K562 treated with DMSO at 1 percent for 12 hours (cell line): ENCODE results near the gene FECH. TPM values are rescaled to one million over a fixed set of nuclear protein-coding genes. Genes with fewer than 3 reads are reported as not detected.

Experiments
- total RNA-seq: library from RNA; unstranded; fragments of 300-600 nt; gene quantifications from 2 replicates; pipeline ENCODE4 v1.2.3, GENCODE V29; 2022; ENCODE audit not compliant: insufficient read depth

Gene FECH, protein sequence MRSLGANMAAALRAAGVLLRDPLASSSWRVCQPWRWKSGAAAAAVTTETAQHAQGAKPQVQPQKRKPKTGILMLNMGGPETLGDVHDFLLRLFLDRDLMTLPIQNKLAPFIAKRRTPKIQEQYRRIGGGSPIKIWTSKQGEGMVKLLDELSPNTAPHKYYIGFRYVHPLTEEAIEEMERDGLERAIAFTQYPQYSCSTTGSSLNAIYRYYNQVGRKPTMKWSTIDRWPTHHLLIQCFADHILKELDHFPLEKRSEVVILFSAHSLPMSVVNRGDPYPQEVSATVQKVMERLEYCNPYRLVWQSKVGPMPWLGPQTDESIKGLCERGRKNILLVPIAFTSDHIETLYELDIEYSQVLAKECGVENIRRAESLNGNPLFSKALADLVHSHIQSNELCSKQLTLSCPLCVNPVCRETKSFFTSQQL
- total RNA-seq: 27.4 and 62.1 TPM in 2 replicates

DNA sequence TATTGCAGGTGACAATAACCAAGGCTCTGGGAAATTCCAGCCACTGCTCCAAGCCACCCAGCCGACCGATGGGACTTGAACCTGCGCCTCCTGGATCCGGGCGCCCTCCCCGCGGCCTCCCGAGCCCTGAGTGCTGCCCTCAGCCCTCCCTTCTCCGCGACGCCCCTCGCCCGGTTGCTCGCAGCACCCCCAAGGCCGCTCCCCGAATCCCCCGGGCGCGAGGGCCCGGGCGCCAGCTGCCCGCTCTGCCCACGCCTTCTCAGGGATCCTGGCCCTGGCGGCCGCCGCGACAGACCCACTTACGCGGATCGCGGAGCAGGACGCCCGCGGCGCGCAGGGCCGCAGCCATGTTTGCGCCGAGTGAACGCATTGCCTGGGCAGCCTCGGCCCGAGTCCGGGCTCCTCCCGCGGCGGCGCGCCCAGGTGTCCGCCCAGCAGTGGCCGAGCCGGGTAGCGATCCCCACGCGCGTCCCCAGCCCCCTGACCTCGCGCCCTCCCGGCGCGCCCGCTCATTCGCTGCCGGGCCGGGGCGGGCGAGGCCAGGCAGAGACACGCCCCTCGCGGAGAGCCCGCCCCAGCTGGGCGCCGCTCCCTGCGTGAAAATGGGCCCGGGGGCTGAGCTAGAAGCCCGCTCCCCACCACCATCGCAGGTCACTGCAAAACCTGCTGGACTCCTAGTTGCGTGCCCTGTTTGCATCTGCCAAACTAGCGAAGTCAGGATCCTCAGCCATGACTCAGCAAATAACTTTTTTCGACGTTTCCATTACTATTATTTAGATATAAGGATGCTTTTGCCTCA lies at the start of gene FECH:
FECH (minus strand) TSS at position 452 of the 799 bp plus-strand sequence; CDS start at position 370, 82 bp downstream.

Other genes with a start within 250 kb of the FECH start
- not detected in 2 replicates for gene ST8SIA3, start 234.1 kb downstream of the FECH start, total RNA-seq
- gene ONECUT2, start 151.3 kb downstream of the FECH start, total RNA-seq: 0.16 and 0.91 TPM in 2 replicates
- 65.2 and 140 TPM in 2 replicates for gene NARS1, start 35.1 kb upstream of the FECH start, total RNA-seq
- 0.09 TPM in 1 of 2 replicates, not detected in the other for gene ATP8B1, start 216.6 kb upstream of the FECH start, total RNA-seq